ENCODE results near the gene AQR.
"Not testable (repeated sequence)": the region's sequence is repeated elsewhere in the genome, so short reads cannot be mapped to it uniquely, and the experiment has no call there.

- TF ChIP-seq CTCF, POLR2A (IDR thresholded peaks at IDR 0.05): not testable (repeated sequence)
Measured at GRCh38 chr15:34928349-34928748, 41.2 kb downstream of the AQR start.

Measured in heart left ventricle (tissue), 13 donors.